GM12872 (cell line): Measurements from ENCODE around the gene SP7.

Experiments used
- TF ChIP-seq, protein P1 (sequence below): IDR thresholded peaks from 3 replicates; pipeline ENCODE4 v1.5.1; 2011; ENCODE audit warnings: low read depth, mild to moderate bottlenecking, low read length, moderate library complexity; ENCODE audit not compliant: insufficient read depth

Gene SP7

DNA sequence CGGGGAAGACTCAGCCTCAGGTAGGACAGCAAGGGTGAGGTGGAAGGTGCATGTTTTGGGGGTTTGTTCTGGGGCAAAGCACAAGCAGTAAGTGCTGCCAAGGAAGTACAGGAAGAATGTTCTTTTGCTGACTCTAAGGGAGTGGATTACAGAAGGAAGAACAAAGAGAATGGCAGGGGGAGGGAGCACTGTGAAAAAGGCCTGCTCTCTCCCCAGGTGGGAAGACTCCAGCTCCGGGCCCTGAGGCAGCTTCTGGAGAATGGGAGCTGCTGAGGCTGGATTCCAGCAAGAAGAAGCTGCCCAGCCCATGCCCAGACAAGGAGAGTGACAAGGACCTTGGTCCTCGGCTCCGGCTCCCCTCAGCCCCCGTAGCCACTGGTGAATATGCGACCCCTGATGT lies 47.8 kb downstream of the SP7 start:
- TF ChIP-seq, protein P1, sequence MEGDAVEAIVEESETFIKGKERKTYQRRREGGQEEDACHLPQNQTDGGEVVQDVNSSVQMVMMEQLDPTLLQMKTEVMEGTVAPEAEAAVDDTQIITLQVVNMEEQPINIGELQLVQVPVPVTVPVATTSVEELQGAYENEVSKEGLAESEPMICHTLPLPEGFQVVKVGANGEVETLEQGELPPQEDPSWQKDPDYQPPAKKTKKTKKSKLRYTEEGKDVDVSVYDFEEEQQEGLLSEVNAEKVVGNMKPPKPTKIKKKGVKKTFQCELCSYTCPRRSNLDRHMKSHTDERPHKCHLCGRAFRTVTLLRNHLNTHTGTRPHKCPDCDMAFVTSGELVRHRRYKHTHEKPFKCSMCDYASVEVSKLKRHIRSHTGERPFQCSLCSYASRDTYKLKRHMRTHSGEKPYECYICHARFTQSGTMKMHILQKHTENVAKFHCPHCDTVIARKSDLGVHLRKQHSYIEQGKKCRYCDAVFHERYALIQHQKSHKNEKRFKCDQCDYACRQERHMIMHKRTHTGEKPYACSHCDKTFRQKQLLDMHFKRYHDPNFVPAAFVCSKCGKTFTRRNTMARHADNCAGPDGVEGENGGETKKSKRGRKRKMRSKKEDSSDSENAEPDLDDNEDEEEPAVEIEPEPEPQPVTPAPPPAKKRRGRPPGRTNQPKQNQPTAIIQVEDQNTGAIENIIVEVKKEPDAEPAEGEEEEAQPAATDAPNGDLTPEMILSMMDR, result no peak

DNA sequence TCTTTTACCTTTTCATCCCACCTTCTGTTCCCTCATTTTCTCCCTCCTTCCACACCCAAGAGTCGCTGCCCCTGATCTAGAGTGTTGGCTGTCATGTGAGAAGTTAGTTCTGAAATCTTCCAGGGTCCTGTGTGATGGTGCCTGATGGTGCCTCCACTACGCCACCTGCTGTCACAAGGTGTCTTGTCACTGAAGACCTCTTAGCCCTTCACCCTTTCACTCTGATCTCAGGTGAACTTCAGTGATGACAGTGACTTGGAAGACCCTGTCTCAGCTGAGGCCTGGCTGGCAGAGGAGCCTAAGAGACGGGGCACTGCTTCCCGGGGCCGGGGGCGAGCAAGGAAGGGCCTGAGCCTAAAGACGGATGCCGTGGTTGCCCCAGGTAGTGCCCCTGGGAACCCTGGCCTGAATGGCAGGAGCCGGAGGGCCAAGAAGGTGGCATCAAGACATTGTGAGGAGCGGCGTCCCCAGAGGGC lies 48.4 kb downstream of the SP7 start:
- TF ChIP-seq, protein P1, result peak; percentile 79

DNA sequence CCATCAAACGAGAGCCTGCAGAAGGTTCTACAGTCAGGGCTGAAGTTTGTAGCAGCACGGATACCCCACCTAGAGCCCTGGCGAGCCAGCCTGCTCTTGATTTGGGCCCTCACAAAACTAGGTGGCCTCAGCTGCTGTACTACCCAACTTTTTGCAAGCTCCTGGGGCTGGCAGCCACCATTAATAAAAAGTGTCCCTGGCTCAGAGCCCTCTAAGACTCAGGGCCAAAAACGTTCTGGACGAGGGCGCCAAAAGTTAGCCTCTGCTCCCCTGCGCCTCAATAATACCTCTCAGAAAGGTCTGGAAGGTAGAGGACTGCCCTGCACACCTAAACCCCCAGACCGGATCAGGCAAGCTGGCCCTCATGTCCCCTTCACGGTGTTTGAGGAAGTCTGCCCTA lies 49.7 kb downstream of the SP7 start:
- TF ChIP-seq, protein P1, result no peak

DNA sequence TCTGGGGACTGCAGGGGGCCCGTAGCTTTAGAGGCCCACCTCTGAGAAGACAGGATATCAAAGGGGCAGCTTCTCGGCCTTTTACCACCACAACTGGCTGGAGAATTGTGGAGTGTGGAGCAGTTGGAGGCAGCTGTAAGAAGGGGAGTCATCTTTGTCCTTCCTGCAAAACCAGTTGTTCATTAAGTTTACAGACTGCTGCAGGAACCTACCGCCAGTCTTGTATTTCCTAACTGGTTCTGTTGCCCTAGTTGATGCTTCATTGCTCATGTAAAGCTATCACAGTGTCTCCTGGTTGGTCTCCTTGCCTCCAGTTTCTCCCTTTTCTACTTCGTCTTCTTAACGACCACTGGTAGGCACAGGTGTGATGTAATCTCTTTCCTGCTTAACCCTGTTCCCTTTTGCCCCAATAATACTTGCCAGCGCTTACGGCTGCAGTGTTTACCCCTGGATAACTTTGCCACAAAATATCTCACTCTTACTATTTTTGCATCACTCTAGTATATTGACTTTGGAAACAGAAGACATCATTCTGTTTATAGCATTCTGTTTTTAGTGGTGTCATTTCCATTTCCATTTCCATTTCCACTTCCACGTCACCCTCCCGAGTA lies 56.2 kb downstream of the SP7 start:
- TF ChIP-seq, protein P1, result no peak

DNA sequence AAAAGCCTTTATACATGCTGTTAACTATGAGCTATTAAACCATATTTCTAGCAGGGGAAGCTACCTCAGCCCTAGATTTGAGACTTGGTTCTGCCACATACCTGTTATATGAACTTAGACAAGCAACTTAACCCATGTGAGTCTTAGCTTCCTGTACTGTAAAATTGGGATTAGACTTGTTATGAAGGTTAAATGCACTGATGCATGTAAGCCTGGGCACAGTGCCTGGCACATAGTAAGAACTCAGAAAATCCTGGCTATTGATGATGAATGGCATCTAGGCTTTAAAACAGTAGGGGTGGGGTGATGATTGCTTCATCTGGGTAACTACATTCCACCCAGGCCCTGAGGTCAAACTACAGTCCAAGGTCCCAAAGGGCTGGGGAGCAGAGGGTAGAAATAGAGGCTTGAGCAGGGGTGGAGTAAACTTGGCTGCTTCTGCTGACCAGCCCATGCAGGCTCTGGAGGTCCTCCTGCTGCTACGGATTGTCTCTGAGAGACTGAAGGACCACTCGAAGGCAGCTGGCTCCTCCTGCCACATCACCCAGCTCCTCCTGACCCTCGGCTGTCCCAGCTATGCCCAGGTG lies 56.8 kb downstream of the SP7 start:
- TF ChIP-seq, protein P1, result no peak

DNA sequence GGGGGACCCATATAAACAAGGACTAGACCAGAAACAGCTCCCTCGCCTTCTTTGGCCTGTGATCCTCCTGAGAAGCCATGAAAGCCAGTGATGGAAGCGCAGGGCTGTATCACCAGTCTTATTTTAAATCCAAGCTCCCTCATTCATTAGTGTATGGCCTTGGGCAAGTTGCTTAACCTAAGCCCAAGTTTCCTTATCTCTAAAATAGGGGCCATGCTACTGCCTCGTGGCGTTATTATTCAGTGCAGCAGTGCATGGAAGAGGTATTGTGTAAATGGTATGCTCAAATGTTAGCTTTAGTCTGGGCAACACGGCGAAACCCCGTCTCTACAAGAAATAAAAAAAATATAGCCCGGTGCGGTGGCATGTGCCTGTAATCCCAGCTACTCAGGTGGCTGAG lies 58.2 kb downstream of the SP7 start:
- TF ChIP-seq, protein P1, result no peak
